SJSA1 (cell line): ENCODE results near the gene SLC17A2. TPM values are rescaled to one million over a fixed set of nuclear protein-coding genes. Genes with fewer than 3 reads are reported as not detected.

Source experiments
- DNase-seq, 2 experiments: peaks; one replicate each; pipeline ENCODE4 v3.0.0-alpha.2; 2015 to 2020; ENCODE audit warnings: low spot score in 2 of 2, low read depth in 1 of 2
- H3K27ac ChIP-seq: fragments of 250-450 bp; sonication (Bioruptor Pico); 2 replicates; pipeline ENCODE4 v1.5.1; 2020; ENCODE audit warnings: mild to moderate bottlenecking, moderate library complexity
- H3K27me3 ChIP-seq: fragments of 250-450 bp; sonication (Bioruptor Pico); replicated peaks from 2 replicates; pipeline ENCODE4 v1.5.1; 2020; ENCODE audit warnings: mild to moderate bottlenecking, moderate library complexity
- H3K36me3 ChIP-seq: fragments of 250-450 bp; sonication (Bioruptor Pico); 2 replicates; pipeline ENCODE4 v1.5.1; 2020; ENCODE audit warnings: mild to moderate bottlenecking
- H3K4me1 ChIP-seq: fragments of 250-450 bp; sonication (Bioruptor Pico); replicated peaks from 2 replicates; pipeline ENCODE4 v1.6.1; 2021; ENCODE audit warnings: mild to moderate bottlenecking
- H3K4me3 ChIP-seq: fragments of 250-450 bp; sonication (Bioruptor Pico); 2 replicates; pipeline ENCODE4 v1.5.1; 2020; ENCODE audit warnings: mild to moderate bottlenecking
- H3K9me3 ChIP-seq: fragments of 250-450 bp; sonication (Bioruptor Pico); replicated peaks from 2 replicates; pipeline ENCODE4 v1.5.1; 2020; ENCODE audit warnings: mild to moderate bottlenecking
- total RNA-seq: library from RNA; depleted of rRNA; stranded (reverse); fragments of >200 nt; shearing (Covaris generic); gene quantifications from 2 replicates; pipeline ENCODE4 v1.2.3, GENCODE V29; 2014; rRNA removed

The SLC17A2 gene
- total RNA-seq, 1 experiment from 2014 or later: not detected

GRCh38 chr6:25878721-25879322 is 51.7 kb downstream of the SLC17A2 start:
- H3K36me3 ChIP-seq: no peaks in the 10 kb centered on the region
- no peaks in the 10 kb centered on the region for H3K9me3 ChIP-seq
- no peaks in the 10 kb centered on the region for H3K4me1 ChIP-seq
- no peak for DNase-seq
- H3K27ac ChIP-seq: no peak overlapping the region
- no peaks in the 10 kb centered on the region for H3K27me3 ChIP-seq
- H3K4me3 ChIP-seq: no peak overlapping the region

- H3K27me3 ChIP-seq: no peaks in the 10 kb centered on the region
- H3K4me1 ChIP-seq: no peaks in the 10 kb centered on the region
- H3K4me3 ChIP-seq: no peak overlapping the region
- H3K36me3 ChIP-seq: no peaks in the 10 kb centered on the region
- DNase-seq: no peak
- H3K9me3 ChIP-seq: no peaks in the 10 kb centered on the region
- H3K27ac ChIP-seq: no peak overlapping the region
Measured at GRCh38 chr6:25875926-25876602, 54.4 kb downstream of the SLC17A2 start.

- H3K36me3 ChIP-seq: no peaks in the 10 kb centered on the region
- no peak overlapping the region for H3K27ac ChIP-seq
- H3K4me1 ChIP-seq: no peaks in the 10 kb centered on the region
- no peaks in the 10 kb centered on the region for H3K9me3 ChIP-seq
- DNase-seq: no peak
- no peak overlapping the region for H3K4me3 ChIP-seq
- no peaks in the 10 kb centered on the region for H3K27me3 ChIP-seq
Measured at GRCh38 chr6:25875563-25875905, 55.0 kb downstream of the SLC17A2 start.

GRCh38 chr6:25874822-25875562 is 55.5 kb downstream of the SLC17A2 start:
- Histone ChIP-seq H3K27me3 (no peaks in the 10 kb centered on the region), H3K4me3 (no peak overlapping the region), H3K36me3 (no peaks in the 10 kb centered on the region), H3K4me1 (no peaks in the 10 kb centered on the region), H3K27ac (no peak overlapping the region), H3K9me3 (no peaks in the 10 kb centered on the region)
- DNase-seq: no peak

GRCh38 chr6:25874118-25874517 is 56.4 kb downstream of the SLC17A2 start, which contains the start of gene SLC17A3:
Gene SLC17A3 (minus strand): TSS chr6:25874243. CDS start chr6:25868387, 5,856 bp downstream.
- no peaks in the 10 kb centered on the region for H3K36me3 ChIP-seq
- no peak within 1 kb of the TSS for H3K27ac ChIP-seq
- H3K9me3 ChIP-seq: no peaks in the 10 kb centered on the region
- H3K4me1 ChIP-seq: no peaks in the 10 kb centered on the region
- H3K27me3 ChIP-seq: no peaks in the 10 kb centered on the region
- DNase-seq: no peak
- no peak within 1 kb of the TSS for H3K4me3 ChIP-seq

- Histone ChIP-seq H3K36me3 (no peaks in the 10 kb centered on the region), H3K4me1 (no peaks in the 10 kb centered on the region), H3K27me3 (no peaks in the 10 kb centered on the region), H3K9me3 (no peaks in the 10 kb centered on the region), H3K27ac (no peak overlapping the region), H3K4me3 (no peak overlapping the region)
- DNase-seq: no peak
Measured at GRCh38 chr6:25872814-25873213, 57.7 kb downstream of the SLC17A2 start.

GRCh38 chr6:25869840-25870239 is 60.7 kb downstream of the SLC17A2 start:
- no peaks in the 10 kb centered on the region for H3K4me1 ChIP-seq
- no peaks in the 10 kb centered on the region for H3K36me3 ChIP-seq
- H3K9me3 ChIP-seq: no peaks in the 10 kb centered on the region
- H3K27me3 ChIP-seq: no peaks in the 10 kb centered on the region
- no peak overlapping the region for H3K4me3 ChIP-seq
- H3K27ac ChIP-seq: no peak overlapping the region
- DNase-seq: no peak

GRCh38 chr6:25868436-25869183 is 61.9 kb downstream of the SLC17A2 start:
- no peaks in the 10 kb centered on the region for H3K9me3 ChIP-seq
- no peak overlapping the region for H3K27ac ChIP-seq
- H3K27me3 ChIP-seq: no peaks in the 10 kb centered on the region
- DNase-seq: no peak
- no peaks in the 10 kb centered on the region for H3K4me1 ChIP-seq
- H3K4me3 ChIP-seq: no peak overlapping the region
- H3K36me3 ChIP-seq: no peaks in the 10 kb centered on the region

- no peak overlapping the region for H3K27ac ChIP-seq
- no peak overlapping the region for H3K4me3 ChIP-seq
- H3K4me1 ChIP-seq: no peaks in the 10 kb centered on the region
- no peaks in the 10 kb centered on the region for H3K9me3 ChIP-seq
- DNase-seq: no peak
- H3K36me3 ChIP-seq: no peaks in the 10 kb centered on the region
- no peaks in the 10 kb centered on the region for H3K27me3 ChIP-seq
Measured at GRCh38 chr6:25866011-25866410, 64.5 kb downstream of the SLC17A2 start.

GRCh38 chr6:25863360-25863759 is 67.1 kb downstream of the SLC17A2 start:
- no peaks in the 10 kb centered on the region for H3K27me3 ChIP-seq
- H3K4me1 ChIP-seq: no peaks in the 10 kb centered on the region
- no peak for DNase-seq
- no peak overlapping the region for H3K27ac ChIP-seq
- no peaks in the 10 kb centered on the region for H3K9me3 ChIP-seq
- no peaks in the 10 kb centered on the region for H3K36me3 ChIP-seq
- no peak overlapping the region for H3K4me3 ChIP-seq

Other genes with a start within 250 kb of the SLC17A2 start
- gene SLC17A4, start 175.9 kb downstream of the SLC17A2 start, total RNA-seq: not detected in 2 replicates
- gene SLC17A1, start 98.6 kb downstream of the SLC17A2 start, total RNA-seq: not detected in 2 replicates
- gene SLC17A3, start 56.4 kb downstream of the SLC17A2 start, total RNA-seq: not detected in 2 replicates
- gene TRIM38, start 32.1 kb upstream of the SLC17A2 start, total RNA-seq: 7.0 and 7.2 TPM in 2 replicates
- 2.6 and 3.5 TPM in 2 replicates for gene HFE, start 156.7 kb upstream of the SLC17A2 start, total RNA-seq